ENCODE results near the gene CCDC27. TPM values are rescaled to one million over a fixed set of nuclear protein-coding genes. Genes with fewer than 3 reads are reported as not detected.
"Not testable (repeated sequence)": the region's sequence is repeated elsewhere in the genome, so short reads cannot be mapped to it uniquely, and the experiment has no call there.

CCDC27 gene
- total RNA-seq, 4 donors from 2014 or later = not detected

DNA sequence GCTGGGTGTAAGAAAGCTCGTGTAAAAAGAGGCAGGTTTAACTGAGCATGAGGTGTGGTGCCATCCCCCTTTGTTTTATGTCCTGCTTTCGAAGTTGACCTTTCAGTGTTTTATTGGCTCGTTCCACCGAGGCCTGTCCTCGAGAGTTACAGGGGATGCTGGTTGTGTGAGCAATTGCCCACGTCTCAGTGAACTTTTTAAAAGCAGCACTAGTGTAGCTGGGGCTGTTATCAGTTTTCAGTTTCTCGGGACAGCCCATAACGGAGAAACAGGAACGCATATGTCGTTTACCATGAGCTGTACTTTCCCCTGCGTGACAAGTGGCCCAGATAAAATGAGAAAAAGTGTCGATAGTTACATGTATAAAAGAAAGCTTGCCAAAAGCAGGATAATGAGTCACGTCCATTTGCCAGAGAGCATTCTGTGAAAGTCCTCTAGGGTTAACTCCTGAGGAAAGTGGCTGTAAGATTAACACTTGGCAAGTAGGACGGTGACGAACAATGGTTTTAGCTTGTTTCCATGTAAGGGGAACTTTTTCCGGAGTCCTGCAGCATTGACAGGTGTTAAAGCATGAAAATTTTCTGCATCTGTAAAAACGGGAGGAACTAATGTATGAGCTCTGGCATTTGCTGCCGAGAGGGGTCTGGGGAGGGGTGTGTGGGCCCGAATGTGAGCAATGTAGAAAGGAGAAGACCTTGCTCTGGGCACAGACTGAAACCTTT, 51.8 kb downstream of the CCDC27 start:
- Histone ChIP-seq H3K27ac (replicated peaks in 1 of 4) (no peak overlapping the region), H3K36me3 (no peaks in the 10 kb centered on the region), H3K27me3 (peaks cover 0 to 34% (median 5%) of the 10 kb centered on the region in 4 donors), H3K4me1 (peaks cover 0 to 4% (median 0%) of the 10 kb centered on the region in 4 donors), H3K9me3 (no peaks in the 10 kb centered on the region), H3K4me3 (no peak overlapping the region)
- 70% methylated on average over 19 of the region's 19 CpGs for WGBS
- intact Hi-C loops (cut with DNase I) = no loop called here
- no peak for TF ChIP-seq EP300 (IDR thresholded peaks at IDR 0.05)
- TF ChIP-seq POLR2AphosphoS5 (IDR thresholded peaks at IDR 0.05) = no peak
- TF ChIP-seq, protein P1, sequence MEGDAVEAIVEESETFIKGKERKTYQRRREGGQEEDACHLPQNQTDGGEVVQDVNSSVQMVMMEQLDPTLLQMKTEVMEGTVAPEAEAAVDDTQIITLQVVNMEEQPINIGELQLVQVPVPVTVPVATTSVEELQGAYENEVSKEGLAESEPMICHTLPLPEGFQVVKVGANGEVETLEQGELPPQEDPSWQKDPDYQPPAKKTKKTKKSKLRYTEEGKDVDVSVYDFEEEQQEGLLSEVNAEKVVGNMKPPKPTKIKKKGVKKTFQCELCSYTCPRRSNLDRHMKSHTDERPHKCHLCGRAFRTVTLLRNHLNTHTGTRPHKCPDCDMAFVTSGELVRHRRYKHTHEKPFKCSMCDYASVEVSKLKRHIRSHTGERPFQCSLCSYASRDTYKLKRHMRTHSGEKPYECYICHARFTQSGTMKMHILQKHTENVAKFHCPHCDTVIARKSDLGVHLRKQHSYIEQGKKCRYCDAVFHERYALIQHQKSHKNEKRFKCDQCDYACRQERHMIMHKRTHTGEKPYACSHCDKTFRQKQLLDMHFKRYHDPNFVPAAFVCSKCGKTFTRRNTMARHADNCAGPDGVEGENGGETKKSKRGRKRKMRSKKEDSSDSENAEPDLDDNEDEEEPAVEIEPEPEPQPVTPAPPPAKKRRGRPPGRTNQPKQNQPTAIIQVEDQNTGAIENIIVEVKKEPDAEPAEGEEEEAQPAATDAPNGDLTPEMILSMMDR (IDR thresholded peaks at IDR 0.05) = no peak
- TF ChIP-seq POLR2A (IDR thresholded peaks at IDR 0.05; ENCODE audit: low read depth) = no peak
- no peak for DNase-seq (ENCODE audit: extremely low spot score)

DNA sequence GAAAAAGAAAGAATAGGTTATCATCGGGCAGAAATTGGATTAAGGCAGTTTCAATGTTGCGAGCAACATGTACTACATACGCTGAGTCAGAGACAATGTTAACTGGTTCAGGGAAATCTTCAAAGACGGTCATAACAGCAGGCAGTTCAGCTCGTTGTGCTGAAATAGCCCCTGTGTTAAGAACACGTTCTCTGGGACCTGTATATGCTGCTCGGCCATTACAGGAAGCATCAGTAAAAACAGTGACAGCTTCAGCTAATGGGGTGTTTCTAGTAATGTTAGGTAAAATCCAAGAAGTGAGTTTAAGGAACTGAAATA, 52.3 kb downstream of the CCDC27 start:
- H3K9me3 ChIP-seq; intact Hi-C loops (cut with DNase I); H3K36me3 ChIP-seq; H3K4me1 ChIP-seq; DNase-seq (ENCODE audit: extremely low spot score); H3K27ac ChIP-seq (replicated peaks in 1 of 4); H3K4me3 ChIP-seq: not testable (repeated sequence)
- peaks cover 0 to 33% (median 5%) of the 10 kb centered on the region in 4 donors for H3K27me3 ChIP-seq
- 60% methylated on average over 7 of the region's 7 CpGs for WGBS

DNA sequence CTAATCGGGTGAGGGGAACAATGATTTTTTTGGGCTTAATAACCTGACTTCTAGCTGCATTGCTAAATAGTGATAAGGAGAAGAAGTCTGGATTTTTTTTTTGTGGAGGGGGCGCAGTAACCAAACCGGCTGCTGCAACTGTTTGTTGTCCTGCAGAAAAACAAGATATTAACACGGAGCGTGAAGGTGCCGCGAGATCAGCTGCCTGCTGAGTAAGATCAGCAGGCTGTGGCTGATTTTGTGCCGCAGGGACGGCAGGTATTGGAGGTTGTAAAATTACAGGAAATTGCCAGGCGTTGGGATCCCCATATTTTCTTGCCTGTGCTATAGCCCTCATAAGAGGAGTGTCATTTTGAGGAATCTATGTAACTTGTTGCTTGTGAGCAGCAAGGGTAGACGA, 52.8 kb downstream of the CCDC27 start:
- H3K4me1 ChIP-seq = peaks cover 0 to 4% (median 0%) of the 10 kb centered on the region in 4 donors
- H3K27ac ChIP-seq (replicated peaks in 1 of 4) = no peak overlapping the region
- intact Hi-C loops (cut with DNase I) = no loop called here
- H3K4me3 ChIP-seq = no peak overlapping the region
- peaks cover 0 to 28% (median 4%) of the 10 kb centered on the region in 4 donors for H3K27me3 ChIP-seq
- DNase-seq (ENCODE audit: extremely low spot score) = no peak
- TF ChIP-seq, protein P1 (IDR thresholded peaks at IDR 0.05) = no peak
- TF ChIP-seq POLR2AphosphoS5 (IDR thresholded peaks at IDR 0.05) (no peak), POLR2A (IDR thresholded peaks at IDR 0.05; ENCODE audit: low read depth) (no peak), EP300 (IDR thresholded peaks at IDR 0.05) (no peak)
- no peaks in the 10 kb centered on the region for H3K9me3 ChIP-seq
- WGBS = 82% methylated on average over 11 of the region's 11 CpGs
- H3K36me3 ChIP-seq = no peaks in the 10 kb centered on the region

DNA sequence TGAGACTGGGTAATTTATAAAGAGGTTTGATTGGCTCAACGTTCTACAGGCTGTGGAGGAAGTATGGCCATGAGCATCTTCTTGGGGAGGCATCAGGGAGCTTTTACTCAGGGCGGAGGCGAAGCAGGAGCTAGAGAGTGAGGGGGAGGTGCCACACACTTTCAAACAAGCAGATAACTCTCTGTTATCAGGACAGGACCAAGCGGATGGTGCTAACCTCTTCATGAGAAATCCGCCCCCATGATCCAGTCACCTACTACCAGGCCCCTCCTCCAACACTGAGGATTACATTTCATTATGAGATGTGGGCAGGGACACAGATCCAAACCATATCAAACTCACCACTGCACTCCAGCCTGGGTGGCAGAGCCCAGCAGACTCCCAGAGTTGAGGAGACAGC, 55.5 kb downstream of the CCDC27 start:
- Histone ChIP-seq H3K27me3 (peaks cover 0 to 16% (median 0%) of the 10 kb centered on the region in 4 donors), H3K36me3 (no peaks in the 10 kb centered on the region), H3K4me3 (no peak overlapping the region), H3K27ac (replicated peaks in 1 of 4) (no peak overlapping the region), H3K9me3 (no peaks in the 10 kb centered on the region), H3K4me1 (no peaks in the 10 kb centered on the region)
- DNase-seq (ENCODE audit: extremely low spot score) = no peak
- TF ChIP-seq POLR2AphosphoS5 (IDR thresholded peaks at IDR 0.05) = no peak
- TF ChIP-seq EP300 (IDR thresholded peaks at IDR 0.05) = no peak
- TF ChIP-seq POLR2A (IDR thresholded peaks at IDR 0.05; ENCODE audit: low read depth) = no peak
- TF ChIP-seq, protein P1 (IDR thresholded peaks at IDR 0.05) = no peak
- 86% methylated on average over 5 of the region's 5 CpGs for WGBS
- intact Hi-C loops (cut with DNase I) = no loop called here

DNA sequence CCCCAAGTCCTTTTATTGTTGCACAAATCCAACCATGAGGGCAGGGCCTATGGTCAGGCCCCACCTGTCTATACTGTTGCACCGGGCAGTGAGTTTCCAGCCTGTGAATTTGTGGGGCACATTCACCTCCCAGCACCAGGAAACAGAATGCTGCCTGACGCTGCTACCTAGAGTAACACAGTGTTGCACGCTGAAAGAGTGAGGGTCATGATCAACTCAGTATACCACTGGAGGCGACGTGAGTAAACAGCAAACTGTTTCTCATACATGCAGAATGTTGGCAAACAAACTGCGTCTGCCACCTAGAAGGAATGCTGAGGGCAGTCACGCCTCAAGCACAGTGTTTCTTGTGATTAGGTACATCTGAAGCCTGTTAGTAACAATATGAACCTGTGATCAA, 57.4 kb downstream of the CCDC27 start:
- TF ChIP-seq POLR2A (IDR thresholded peaks at IDR 0.05; ENCODE audit: low read depth) (no peak), EP300 (IDR thresholded peaks at IDR 0.05) (no peak), POLR2AphosphoS5 (IDR thresholded peaks at IDR 0.05) (no peak)
- TF ChIP-seq, protein P1 (IDR thresholded peaks at IDR 0.05) = no peak
- H3K36me3 ChIP-seq = peaks cover 4 to 15% (median 8%) of the 10 kb centered on the region in 4 donors
- no peaks in the 10 kb centered on the region for H3K9me3 ChIP-seq
- 75% methylated on average over 7 of the region's 7 CpGs for WGBS
- H3K27ac ChIP-seq (replicated peaks in 1 of 4) = no peak overlapping the region
- no peak for DNase-seq (ENCODE audit: extremely low spot score)
- no peaks in the 10 kb centered on the region for H3K4me1 ChIP-seq
- peaks cover 0 to 3% (median 0%) of the 10 kb centered on the region in 4 donors for H3K27me3 ChIP-seq
- intact Hi-C loops (cut with DNase I) = no loop called here
- H3K4me3 ChIP-seq = no peak overlapping the region

DNA sequence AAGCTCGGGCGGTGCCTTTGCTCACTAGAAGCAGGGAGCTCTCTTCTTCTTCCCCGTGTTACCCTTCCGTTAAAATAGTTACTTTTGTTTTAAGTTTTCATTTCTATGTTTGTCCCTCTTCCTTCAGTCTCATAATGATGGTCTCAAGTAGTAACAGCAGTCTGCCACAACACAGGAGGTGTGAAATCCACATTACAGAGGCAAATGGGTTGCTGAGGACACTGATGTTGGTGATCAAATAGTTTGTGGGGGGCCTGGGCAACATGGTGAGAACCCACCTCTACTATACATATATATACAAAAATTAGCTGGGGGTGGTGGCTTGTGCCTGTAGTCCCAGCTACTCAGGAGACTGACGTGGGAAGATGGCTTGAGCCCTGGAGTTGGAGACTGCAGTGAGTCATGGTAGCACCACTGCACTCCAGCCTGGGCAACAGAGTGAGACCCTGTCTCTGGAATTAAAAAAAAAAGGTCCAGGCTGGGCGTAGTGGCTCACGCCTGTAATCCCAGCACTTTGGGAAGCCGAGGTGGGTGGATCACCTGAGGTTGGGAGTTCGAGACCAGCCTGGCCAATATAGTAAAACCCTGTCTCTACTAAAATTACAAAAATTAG, 58.0 kb downstream of the CCDC27 start:
- H3K9me3 ChIP-seq; intact Hi-C loops (cut with DNase I); H3K4me1 ChIP-seq; H3K4me3 ChIP-seq; H3K27ac ChIP-seq (replicated peaks in 1 of 4); DNase-seq (ENCODE audit: extremely low spot score); H3K27me3 ChIP-seq: not testable (repeated sequence)
- WGBS = 76% methylated on average over 9 of the region's 9 CpGs
- H3K36me3 ChIP-seq = peaks cover 9 to 21% (median 14%) of the 10 kb centered on the region in 4 donors

Data from esophagus muscularis mucosa (tissue), 4 donors.